HK-2 (cell line): Measurements from ENCODE around the gene CREB3L1.

Experiments used
- DNase-seq: peaks from one replicate; pipeline ENCODE4 v3.0.0-alpha.2; 2018; ENCODE audit not compliant: unreplicated experiment

Gene CREB3L1

DNA sequence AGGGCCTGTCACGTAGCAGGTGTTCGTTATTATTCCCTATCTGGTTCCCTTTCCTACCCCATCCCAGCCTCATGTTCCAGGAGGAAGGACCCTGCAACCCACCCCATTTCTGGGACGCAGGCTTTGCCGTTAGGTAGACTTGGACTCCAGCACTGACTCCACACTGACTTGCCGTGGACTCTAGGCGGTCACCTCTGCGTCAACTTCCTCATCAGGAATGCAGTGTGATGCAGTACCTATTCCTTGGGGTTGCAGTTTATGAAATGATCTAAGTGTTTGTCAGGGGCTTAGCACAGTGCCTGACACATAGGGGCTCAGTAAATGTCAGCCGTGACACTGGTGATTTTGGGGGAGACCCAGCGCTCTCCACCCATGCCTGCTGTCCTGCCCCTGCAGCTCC is 86.6 kb downstream of the CREB3L1 start:
- no peak for DNase-seq

DNA sequence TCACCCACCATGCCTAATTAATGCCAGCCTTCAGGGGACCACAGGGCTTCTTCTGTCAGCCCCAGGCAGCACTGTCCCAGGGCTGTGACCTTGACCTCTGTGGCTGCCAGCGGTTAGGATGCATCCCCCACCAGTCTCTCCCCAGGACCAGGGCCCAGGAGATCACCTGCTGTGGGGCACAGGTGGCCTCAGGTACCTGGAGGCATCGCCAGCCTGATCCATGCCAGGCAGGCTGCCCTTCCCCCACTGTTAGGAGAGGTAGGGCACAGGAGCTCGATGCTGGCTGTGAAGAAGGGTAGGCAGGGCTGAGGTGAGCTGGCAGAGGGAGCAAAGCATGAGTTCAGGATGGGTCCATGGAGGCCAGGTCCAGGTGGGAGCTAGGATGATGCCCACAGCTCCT is 87.3 kb downstream of the CREB3L1 start:
- no peak for DNase-seq

DNA sequence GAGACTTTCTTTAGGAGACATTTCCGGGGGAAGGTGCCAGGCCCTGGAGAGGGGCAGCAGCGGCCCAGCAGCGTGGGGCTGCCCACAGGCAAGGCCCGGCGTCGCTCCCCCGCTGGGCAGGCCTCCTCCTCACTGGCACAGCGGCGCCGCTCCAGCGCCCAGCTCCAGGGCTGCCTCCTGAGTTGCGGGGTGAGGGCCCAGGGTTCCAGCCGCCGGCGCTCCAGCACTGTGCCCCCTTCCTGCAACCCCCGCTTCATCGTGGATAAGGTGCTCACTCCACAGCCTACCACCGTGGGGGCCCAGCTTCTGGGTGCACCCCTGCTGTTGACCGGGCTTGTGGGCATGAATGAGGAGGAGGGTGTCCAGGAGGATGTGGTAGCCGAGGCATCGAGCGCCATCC is 88.8 kb downstream of the CREB3L1 start:
- DNase-seq = no peak

DNA sequence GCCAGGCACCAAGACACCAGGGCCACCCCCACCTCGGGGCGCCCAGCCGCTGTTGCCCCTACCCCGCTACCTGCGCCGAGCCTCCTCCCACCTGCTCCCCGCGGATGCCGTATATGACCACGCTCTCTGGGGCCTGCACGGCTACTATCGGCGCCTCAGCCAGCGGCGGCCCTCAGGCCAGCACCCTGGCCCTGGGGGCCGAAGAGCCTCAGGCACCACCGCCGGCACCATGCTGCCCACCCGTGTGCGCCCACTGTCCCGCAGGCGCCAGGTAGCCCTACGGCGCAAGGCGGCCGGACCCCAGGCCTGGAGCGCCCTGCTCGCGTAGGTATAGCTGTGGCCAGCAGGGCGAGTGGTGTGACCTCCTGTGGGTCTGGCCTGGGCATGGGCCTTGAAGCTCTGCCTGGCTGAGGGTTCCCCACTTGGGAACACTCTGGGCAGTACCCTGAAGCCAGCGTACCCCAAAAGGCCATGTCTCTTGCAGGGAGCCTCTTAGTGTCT is 89.2 kb downstream of the CREB3L1 start:
- no peak for DNase-seq

DNA sequence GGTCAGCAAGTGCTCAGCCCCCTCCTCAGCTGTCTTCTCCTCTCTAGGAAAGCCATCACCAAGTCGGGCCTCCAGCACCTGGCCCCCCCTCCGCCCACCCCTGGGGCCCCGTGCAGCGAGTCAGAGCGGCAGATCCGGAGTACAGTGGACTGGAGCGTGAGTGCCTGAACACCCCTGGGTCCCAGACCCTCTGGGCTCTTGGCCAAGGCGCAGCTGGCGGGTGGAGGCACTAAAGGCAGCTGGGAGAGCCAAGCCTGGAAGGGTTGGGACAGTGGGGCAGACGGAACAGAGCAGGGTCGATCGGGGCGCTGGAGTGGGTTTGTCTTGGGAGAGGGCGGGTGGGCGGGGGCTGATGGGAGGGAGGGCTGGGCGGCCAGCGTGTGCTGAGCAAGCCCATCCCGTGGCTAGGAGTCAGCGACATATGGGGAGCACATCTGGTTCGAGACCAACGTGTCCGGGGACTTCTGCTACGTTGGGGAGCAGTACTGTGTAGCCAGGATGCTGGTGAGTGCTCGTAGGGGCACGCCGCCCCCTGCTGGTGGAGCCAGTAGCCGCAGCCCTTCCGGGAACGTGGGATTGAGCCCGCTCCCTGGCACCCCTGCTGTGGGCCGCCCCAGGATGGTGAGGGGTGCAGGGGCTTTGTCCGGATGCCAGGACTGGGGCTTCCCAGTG is 89.9 kb downstream of the CREB3L1 start:
- DNase-seq = no peak

DNA sequence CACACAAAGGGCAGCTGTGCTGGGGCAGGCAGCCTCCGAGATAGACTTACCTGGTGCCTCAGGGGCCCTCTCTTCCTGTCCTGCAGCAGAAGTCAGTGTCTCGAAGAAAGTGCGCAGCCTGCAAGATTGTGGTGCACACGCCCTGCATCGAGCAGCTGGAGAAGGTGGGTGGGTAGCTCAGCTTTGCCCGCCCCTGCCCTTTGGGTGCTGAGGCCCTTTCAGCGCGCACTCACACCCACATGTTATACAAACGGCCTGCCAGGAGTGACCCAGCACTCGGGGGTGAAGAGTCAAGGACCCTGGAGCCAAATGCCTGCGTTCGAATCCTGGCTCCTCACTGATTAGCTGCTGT is 90.4 kb downstream of the CREB3L1 start:
- no peak for DNase-seq

DNA sequence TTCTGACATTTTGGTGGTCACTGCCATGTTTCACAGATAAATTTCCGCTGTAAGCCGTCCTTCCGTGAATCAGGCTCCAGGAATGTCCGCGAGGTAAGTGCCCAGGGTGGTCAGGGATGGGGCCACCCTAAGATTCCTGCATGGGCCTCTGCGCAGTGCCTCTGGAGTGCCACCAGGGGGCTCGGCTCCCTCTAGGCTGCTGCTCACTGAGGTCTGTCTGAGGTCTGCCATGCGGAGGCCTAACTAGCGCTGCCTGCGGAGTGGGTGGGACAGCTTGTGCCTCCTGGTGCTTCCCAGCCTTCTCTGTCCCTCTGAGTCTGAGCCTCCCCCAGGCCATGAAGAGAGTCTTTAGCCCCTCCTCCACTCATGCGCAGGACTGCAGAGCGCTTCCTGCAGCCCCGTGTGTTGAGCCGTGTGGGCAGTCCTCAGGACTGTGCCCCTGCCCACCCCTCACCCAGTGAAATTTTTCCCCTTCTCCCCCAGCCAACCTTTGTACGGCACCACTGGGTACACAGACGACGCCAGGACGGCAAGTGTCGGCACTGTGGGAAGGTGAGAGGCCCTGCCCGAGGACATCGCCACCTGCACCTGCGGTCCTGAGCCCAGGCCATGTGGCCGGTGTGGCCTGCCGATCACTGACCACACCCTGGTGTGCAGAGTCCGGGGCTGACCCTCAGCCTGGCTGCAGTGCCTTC is 92.1 kb downstream of the CREB3L1 start:
- peak; percentile 85 for DNase-seq

DNA sequence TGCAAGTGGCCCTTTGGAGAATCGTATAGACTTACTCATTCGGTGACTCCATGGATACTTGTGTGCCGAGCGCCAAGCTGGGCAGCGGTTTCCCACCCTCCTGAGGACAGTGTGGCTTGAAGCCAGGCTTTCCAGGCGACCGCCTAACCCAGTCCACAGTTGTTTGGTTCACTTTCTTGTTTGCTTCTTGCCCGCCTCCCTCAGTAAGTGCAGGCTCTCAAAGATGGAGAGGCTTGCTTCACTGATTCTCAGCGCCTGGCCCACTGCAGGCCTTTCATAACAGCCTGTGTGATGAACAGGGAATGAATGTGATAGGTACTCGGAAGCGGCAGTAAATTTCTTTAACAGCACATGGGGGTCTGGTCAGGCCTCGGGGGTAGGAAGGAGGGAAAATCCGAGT is 92.8 kb downstream of the CREB3L1 start:
- no peak for DNase-seq
